SK-N-DZ (cell line): Measurements from ENCODE around the gene ESR1.

Experiments
- DNase-seq: peaks from one replicate; pipeline ENCODE4 v3.0.0-alpha.2; 2015; ENCODE audit warnings: low spot score

The ESR1 gene

GRCh38 chr6:152094276-152094675 is 286.8 kb downstream of the ESR1 start:
- DNase-seq, result no peak

GRCh38 chr6:152094992-152095592 is 287.6 kb downstream of the ESR1 start:
- no peak for DNase-seq

GRCh38 chr6:152096863-152097496 is 289.5 kb downstream of the ESR1 start:
- no peak for DNase-seq

GRCh38 chr6:152098683-152099082 is 291.2 kb downstream of the ESR1 start:
- no peak for DNase-seq

- DNase-seq, result no peak
Measured at GRCh38 chr6:152099446-152100182, 292.1 kb downstream of the ESR1 start.

- DNase-seq, result no peak
Measured at GRCh38 chr6:152100183-152100618, 292.7 kb downstream of the ESR1 start.

- no peak for DNase-seq
Measured at GRCh38 chr6:152107973-152108372, 300.5 kb downstream of the ESR1 start.

GRCh38 chr6:152110886-152111820 is 303.7 kb downstream of the ESR1 start:
- DNase-seq, result no peak

GRCh38 chr6:152112491-152113261 is 305.2 kb downstream of the ESR1 start:
- DNase-seq, result no peak

- DNase-seq, result no peak
Measured at GRCh38 chr6:152117156-152118133, 310.0 kb downstream of the ESR1 start.

- DNase-seq, result no peak
Measured at GRCh38 chr6:152118224-152118623, 310.7 kb downstream of the ESR1 start.

GRCh38 chr6:152118678-152119077 is 311.2 kb downstream of the ESR1 start:
- DNase-seq, result no peak

- no peak for DNase-seq
Measured at GRCh38 chr6:152119831-152120230, 312.3 kb downstream of the ESR1 start.

GRCh38 chr6:152121910-152122309 is 314.4 kb downstream of the ESR1 start:
- DNase-seq, result no peak

- no peak for DNase-seq
Measured at GRCh38 chr6:152122434-152122833, 315.0 kb downstream of the ESR1 start.

- no peak for DNase-seq
Measured at GRCh38 chr6:152123076-152123475, 315.6 kb downstream of the ESR1 start.

GRCh38 chr6:152124429-152125074 is 317.1 kb downstream of the ESR1 start:
- peak; percentile 17 for DNase-seq

GRCh38 chr6:152127432-152128165 is 320.1 kb downstream of the ESR1 start:
- DNase-seq, result no peak
